KMS-11 (cell line): ENCODE results near the gene CD19.

Experiments used
- H2AFZ ChIP-seq: fragments of 200-600 bp; sonication (generic); 2 replicates; pipeline ENCODE4 v1.6.1; 2016; ENCODE audit warnings: antibody characterized with exemption, mixed run types, low read depth
- H3K27ac ChIP-seq: fragments of 200-600 bp; sonication (generic); 2 replicates; pipeline ENCODE4 v1.6.1; 2016; ENCODE audit warnings: mild to moderate bottlenecking, mixed run types
- H3K27me3 ChIP-seq: fragments of 200-600 bp; sonication (generic); 2 replicates; pipeline ENCODE4 v1.6.1; 2017; ENCODE audit warnings: mild to moderate bottlenecking, low read depth, mixed run types, moderate library complexity; ENCODE audit not compliant: insufficient read depth
- H3K36me3 ChIP-seq: fragments of 200-600 bp; sonication (generic); 2 replicates; pipeline ENCODE4 v1.6.1; 2017; ENCODE audit warnings: mild to moderate bottlenecking, mixed run types; ENCODE audit not compliant: insufficient read depth
- H3K4me1 ChIP-seq: fragments of 200-600 bp; sonication (generic); 2 replicates; pipeline ENCODE4 v1.6.1; 2016; ENCODE audit warnings: mild to moderate bottlenecking, low read depth, mixed run types; ENCODE audit not compliant: poor library complexity, severe bottlenecking
- H3K4me2 ChIP-seq: fragments of 200-600 bp; sonication (generic); 2 replicates; pipeline ENCODE4 v1.7.0; 2016; ENCODE audit warnings: mild to moderate bottlenecking, mixed run types
- H3K4me3 ChIP-seq: fragments of 200-600 bp; sonication (generic); IDR thresholded peaks from 2 replicates; pipeline ENCODE4 v1.6.1; 2017; ENCODE audit warnings: low read depth, low read length, mixed read lengths; ENCODE audit not compliant: insufficient read depth
- H3K79me2 ChIP-seq: fragments of 200-600 bp; sonication (generic); 2 replicates; pipeline ENCODE4 v1.6.1; 2016; ENCODE audit warnings: low read depth, mixed run types; ENCODE audit not compliant: insufficient read depth
- H3K9ac ChIP-seq: fragments of 200-600 bp; sonication (generic); 2 replicates; pipeline ENCODE4 v1.6.1; 2016; ENCODE audit warnings: mild to moderate bottlenecking, mixed run types
- H4K20me1 ChIP-seq: fragments of 200-600 bp; sonication (generic); 2 replicates; pipeline ENCODE4 v1.6.1; 2016; ENCODE audit warnings: mild to moderate bottlenecking, mixed run types; ENCODE audit not compliant: insufficient read depth
- TF ChIP-seq, protein P1 (sequence below): fragments of 200-600 bp; sonication (generic); conservative IDR thresholded peaks from 2 replicates; pipeline ENCODE4 v1.6.1; 2017; ENCODE audit warnings: low read depth, mild to moderate bottlenecking, antibody characterized with exemption, low read length, moderate library complexity, mixed read lengths

The CD19 gene

DNA sequence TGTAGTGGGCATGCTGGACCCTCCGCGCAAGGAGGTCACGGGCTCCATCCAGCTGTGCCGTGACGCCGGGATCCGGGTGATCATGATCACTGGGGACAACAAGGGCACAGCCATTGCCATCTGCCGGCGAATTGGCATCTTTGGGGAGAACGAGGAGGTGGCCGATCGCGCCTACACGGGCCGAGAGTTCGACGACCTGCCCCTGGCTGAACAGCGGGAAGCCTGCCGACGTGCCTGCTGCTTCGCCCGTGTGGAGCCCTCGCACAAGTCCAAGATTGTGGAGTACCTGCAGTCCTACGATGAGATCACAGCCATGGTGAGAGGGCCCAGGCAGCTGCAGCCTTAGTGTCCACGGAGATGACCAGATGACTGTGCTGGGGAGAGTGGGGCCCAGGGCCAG, 31.2 kb upstream of the CD19 start:
- Histone ChIP-seq H3K9ac (no peak overlapping the region), H3K79me2 (no peaks in the 10 kb centered on the region), H3K4me2 (no peak overlapping the region), H3K27ac (no peak overlapping the region), H2AFZ (no peak overlapping the region), H3K27me3 (no peaks in the 10 kb centered on the region), H3K4me1 (peaks cover 4% of the 10 kb centered on the region), H3K4me3 (no peak overlapping the region), H3K36me3 (no peaks in the 10 kb centered on the region), H4K20me1 (no peaks in the 10 kb centered on the region)
- TF ChIP-seq, protein P1, sequence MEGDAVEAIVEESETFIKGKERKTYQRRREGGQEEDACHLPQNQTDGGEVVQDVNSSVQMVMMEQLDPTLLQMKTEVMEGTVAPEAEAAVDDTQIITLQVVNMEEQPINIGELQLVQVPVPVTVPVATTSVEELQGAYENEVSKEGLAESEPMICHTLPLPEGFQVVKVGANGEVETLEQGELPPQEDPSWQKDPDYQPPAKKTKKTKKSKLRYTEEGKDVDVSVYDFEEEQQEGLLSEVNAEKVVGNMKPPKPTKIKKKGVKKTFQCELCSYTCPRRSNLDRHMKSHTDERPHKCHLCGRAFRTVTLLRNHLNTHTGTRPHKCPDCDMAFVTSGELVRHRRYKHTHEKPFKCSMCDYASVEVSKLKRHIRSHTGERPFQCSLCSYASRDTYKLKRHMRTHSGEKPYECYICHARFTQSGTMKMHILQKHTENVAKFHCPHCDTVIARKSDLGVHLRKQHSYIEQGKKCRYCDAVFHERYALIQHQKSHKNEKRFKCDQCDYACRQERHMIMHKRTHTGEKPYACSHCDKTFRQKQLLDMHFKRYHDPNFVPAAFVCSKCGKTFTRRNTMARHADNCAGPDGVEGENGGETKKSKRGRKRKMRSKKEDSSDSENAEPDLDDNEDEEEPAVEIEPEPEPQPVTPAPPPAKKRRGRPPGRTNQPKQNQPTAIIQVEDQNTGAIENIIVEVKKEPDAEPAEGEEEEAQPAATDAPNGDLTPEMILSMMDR = no peak

DNA sequence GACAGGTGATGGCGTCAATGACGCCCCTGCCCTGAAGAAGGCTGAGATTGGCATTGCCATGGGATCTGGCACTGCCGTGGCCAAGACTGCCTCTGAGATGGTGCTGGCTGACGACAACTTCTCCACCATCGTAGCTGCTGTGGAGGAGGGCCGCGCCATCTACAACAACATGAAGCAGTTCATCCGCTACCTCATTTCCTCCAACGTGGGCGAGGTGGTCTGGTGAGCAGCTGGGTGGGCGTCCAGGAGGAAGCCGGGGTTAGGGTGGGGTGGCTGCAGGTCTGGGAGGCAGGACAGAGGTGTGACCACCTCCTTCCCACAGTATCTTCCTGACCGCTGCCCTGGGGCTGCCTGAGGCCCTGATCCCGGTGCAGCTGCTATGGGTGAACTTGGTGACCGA, 29.9 kb upstream of the CD19 start:
- no peaks in the 10 kb centered on the region for H4K20me1 ChIP-seq
- no peaks in the 10 kb centered on the region for H3K79me2 ChIP-seq
- no peaks in the 10 kb centered on the region for H3K36me3 ChIP-seq
- H3K4me2 ChIP-seq = no peak overlapping the region
- no peak overlapping the region for H3K9ac ChIP-seq
- H3K4me1 ChIP-seq = no peaks in the 10 kb centered on the region
- no peak overlapping the region for H3K27ac ChIP-seq
- no peaks in the 10 kb centered on the region for H3K27me3 ChIP-seq
- no peak overlapping the region for H2AFZ ChIP-seq
- TF ChIP-seq, protein P1 = no peak
- H3K4me3 ChIP-seq = no peak overlapping the region

DNA sequence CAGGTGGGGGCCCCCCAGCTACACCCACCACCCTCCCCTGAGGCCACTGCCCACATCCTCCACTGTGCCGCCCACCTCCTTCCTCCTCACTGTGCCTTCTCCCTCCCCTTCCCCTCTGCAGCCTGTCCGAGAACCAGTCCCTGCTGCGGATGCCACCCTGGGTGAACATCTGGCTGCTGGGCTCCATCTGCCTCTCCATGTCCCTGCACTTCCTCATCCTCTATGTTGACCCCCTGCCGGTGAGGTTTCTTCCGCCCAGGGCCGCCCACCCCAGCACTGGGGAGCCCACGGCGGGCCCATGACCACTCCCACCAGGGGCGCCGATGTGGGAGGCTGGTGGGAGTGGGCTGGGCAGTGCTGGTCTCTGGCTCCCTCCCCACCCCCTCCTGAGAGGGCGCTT, 28.9 kb upstream of the CD19 start:
- TF ChIP-seq, protein P1 = no peak
- Histone ChIP-seq H3K27ac (no peak overlapping the region), H3K36me3 (no peaks in the 10 kb centered on the region), H3K4me2 (no peak overlapping the region), H3K4me3 (no peak overlapping the region), H4K20me1 (no peaks in the 10 kb centered on the region), H3K9ac (no peak overlapping the region), H3K27me3 (no peaks in the 10 kb centered on the region), H3K4me1 (no peaks in the 10 kb centered on the region), H3K79me2 (no peaks in the 10 kb centered on the region), H2AFZ (no peak overlapping the region)

DNA sequence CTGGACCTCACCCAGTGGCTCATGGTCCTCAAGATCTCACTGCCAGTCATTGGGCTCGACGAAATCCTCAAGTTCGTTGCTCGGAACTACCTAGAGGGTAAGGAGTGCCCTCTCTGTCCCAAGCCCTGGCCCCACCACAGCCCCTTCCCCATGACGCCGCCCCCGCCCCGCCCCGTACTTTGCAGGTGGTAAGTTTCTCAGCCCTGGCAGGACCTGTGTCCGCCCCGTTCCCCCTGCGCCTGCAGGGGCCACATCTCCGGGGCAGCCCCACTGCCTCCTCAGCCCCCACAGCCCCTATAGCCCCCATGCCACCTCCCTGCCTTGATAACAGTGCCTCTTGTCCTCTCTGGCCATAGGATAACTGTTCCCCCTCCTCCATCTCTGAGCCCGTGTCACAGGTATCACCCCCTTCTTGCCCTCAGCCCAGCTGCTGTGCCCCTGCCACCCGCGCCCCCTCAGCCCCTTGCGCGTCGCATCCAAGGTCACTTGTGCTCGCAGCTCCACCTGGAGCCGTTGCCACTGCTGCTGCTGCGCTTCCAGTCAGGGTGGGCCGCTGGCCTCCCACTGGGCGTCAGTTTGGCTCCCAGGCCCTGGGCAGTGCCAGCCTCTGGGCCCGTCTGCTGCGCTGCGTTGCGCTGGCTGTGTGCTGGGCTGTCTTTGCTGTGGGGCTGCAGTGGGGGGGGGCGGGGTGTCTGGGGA, 28.3 kb upstream of the CD19 start:
- no peak overlapping the region for H3K9ac ChIP-seq
- no peak overlapping the region for H3K4me2 ChIP-seq
- TF ChIP-seq, protein P1 = no peak

More for the DNA sequence above, 28.3 kb upstream of the CD19 start:
- Histone ChIP-seq H2AFZ (no peak overlapping the region), H3K4me3 (no peak overlapping the region), H3K27me3 (no peaks in the 10 kb centered on the region), H3K27ac (no peak overlapping the region), H3K36me3 (no peaks in the 10 kb centered on the region), H4K20me1 (no peaks in the 10 kb centered on the region), H3K4me1 (no peaks in the 10 kb centered on the region), H3K79me2 (no peaks in the 10 kb centered on the region)
